Measurements from ENCODE around the gene DENND6B.
"Not testable (repeated sequence)": the region's sequence is repeated elsewhere in the genome, so short reads cannot be mapped to it uniquely, and the experiment has no call there.

Gene DENND6B

DNA sequence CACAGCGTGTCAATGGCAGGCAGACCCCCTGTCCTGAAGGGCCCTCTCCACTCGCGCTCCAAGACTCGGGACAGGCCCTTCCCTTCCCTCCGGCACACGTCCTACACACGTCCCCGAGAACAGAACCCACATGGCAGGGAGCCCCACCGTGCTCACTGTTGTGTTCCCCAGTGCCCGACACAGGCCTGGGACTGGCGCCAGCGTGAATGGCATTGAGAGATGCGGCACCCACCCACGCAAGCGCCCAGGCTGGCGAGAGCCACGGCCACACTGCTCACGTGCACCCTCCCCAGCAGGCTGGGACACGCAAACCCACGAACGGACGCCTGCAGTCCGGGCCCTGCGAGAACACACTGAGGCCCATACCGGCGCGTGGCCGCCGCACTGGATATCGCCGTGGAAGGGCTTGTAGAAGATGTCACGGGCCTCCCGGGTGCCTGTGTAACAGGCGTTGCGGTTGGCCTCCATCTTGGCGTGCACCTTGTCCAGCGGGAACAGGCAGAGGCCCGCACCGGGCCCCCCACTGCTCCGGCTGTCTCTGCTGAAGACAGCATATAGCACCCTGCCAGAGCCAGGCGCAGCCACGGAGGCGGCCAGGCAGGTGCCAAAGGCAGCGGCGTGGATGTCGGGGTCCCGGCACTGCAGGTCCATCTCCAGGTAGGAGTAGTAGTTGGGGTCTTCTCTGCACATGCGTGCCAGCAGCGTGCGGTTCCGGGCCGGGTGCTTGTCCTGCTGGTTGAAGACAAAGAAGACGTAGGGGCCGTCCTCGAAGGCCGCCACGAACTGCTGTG lies 37.5 kb downstream of the DENND6B start:
- DNase-seq (ENCODE audit: low read depth), result no peak

DNA sequence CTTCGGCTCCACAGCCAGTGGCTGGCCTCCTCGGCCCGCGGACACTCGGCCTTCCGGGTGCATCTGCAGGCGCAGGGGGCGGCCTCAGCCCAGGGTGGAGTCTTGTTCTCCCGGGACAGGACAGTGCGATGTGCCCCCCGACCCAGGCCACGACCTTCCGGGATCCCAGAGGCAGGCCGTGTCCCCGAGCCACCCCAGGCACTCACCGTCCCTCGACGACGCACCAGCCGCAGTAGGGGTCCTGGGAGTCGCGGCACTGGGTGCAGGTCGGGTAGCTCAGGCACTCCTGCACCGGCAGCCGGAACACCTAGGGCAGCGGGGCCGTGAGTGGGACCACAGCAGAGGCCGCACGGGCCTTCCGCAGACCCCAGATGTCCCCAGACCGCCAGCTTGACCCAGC lies 39.1 kb downstream of the DENND6B start:
- no peak for DNase-seq (ENCODE audit: low read depth)

DNA sequence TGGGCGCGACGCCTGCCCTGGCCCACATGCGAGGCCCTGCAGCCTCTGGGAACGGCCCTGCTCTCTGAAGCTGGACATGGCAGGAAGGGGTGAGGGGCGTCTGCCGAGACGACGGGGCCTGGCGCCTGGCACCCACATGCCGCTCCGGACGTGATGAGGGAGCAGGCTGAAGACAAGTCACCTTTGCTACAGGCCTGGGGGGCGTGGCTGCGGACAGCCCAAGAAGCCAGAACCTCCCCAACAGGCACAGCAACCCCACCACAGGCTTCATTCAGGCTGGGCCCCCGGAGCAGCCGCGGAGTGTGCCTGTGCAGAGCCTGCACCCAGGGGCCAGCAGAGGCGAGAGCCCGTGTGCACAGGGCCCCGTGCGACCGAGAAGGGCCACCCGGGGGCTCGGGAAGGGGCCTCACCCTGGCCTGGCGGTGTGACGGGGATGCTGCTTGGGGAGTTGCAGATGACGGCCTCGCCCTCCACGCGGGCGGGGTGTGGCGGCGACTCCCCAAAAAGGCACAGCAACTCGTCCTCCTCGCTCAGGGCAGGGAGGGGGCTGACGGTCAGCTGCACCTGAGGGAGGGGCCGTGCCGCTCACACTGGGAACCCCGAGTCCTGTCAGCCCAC lies 40.0 kb downstream of the DENND6B start:
- DNase-seq (ENCODE audit: low read depth), result no peak

DNA sequence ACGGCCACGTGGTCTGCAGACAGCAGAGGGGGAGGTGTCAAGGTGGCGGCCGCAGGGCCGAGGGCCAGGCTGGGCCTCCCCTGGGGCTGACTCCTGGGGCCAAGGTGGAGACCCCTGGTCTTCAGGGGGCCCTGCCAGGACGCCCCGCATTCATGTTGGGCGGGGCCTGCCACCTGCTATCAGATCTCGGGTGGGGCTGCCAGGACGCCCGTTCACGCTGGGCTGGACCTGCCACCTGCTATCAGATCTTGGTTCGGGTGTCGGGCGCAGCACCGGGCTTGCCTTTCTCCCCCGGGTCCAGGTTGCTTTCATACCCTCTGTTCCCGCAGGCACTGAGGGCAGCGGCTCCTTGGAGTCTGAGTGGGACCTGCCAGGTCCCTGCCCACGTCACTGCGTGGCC lies 40.5 kb downstream of the DENND6B start:
- DNase-seq (ENCODE audit: low read depth), result no peak

DNA sequence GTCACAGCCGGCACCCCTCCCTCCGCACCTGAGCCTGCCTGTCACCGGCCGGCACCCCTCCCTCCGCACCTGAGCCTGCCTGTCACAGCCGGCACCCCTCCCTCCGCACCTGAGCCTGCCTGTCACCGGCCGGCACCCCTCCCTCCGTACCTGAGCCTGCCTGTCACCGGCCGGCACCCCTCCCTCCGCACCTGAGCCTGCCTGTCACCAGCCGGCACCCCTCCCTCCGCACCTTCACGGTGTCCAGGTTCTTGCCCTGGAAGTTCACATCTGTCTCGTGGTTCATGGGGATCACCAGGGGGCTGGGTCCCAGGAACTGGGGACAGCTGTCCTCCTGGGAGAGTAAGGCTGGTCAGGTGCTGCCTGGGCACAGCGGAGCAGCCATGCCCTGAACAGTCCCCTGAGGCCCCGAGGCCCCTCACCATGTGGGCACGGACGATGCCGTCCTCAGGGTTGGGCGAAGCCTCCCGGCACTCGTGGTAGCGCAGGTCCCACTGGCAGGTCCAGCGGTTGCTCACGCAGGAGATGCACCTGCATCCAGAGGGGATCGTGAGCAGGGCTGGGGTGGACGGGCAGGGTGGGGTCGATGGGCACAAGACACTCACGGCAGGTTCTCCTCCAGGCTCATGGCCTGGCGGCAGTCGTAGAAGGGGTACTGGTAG lies 41.1 kb downstream of the DENND6B start:
- DNase-seq (ENCODE audit: low read depth), result no peak

DNA sequence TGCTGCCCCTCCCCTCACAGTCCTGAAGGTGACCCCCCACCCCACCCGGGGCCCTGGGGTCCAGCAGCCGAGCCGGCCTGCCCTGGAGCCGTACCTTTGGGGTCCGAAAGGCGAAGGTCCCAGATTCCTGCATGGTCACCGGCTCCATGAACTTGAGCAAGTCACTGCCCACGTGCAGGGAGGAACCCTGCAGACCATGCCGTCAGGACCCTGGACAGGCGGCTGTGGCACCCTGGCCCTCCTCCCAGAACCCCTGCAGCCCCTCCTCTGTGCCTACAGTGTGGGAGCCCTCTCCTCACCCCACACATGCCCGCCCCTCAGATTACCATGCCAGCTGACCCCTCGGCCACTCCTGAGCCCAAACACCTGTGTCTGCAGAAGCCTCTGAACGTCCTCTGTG lies 42.3 kb downstream of the DENND6B start:
- no peak for DNase-seq (ENCODE audit: low read depth)

DNA sequence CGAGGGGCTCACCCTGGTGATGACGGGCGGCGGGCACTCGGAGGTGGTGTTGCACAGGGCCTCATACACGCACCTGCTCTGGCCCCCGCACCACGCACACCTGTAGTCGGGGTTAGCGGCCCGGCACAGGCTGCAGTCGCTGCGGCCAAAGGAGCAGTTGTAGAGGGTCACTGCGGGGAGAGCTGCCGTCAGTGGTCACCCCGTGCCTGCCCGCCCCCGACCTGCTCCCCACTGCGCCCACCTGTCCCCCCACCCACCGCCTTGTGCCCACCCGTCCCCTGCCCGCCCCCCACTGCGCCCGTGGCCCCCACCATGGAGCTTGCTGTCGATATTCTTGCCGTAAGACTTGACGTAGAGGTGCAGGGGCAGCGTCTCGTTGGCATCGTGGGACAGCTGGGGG lies 43.0 kb downstream of the DENND6B start:
- no peak for DNase-seq (ENCODE audit: low read depth)

DNA sequence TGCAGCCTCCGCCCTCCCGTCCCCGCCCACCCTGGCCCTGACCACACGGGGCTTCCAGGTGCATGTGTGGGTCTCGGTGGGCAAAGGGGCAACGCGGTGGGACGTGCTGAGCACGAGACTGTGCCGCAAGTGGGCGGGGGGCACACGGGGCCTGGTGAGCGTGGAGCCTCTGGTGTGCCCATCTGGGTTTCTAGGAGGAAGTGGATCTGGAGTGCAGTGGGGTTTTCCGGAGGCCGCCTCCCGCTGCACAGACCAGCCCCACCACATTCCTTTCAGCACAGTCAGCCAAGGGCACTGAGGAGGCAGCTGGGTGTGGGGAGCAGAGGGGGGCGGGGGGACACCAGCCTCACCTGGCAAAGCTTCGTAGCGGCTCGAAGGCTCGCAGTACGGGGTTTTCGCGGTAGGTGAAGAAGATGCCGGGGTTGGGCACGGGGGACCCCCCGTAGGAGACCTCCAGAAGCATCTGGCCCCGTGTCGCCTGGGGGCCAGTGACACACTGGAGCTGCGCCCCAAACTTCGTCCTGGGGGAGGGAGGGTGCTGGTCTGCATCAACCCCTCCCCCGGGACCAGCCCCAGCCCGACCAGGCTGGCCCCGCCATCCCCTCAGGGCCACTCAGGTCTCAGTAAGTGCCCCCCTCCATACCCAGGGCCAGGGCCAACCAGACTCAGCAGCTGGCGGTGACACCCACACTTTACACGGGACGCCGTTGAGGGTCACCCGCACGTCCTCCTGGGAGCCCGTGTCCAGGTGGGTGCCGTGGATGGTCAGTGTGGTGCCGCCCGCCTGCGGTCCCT lies 44.3 kb downstream of the DENND6B start:
- DNase-seq (ENCODE audit: low read depth), result no peak

DNA sequence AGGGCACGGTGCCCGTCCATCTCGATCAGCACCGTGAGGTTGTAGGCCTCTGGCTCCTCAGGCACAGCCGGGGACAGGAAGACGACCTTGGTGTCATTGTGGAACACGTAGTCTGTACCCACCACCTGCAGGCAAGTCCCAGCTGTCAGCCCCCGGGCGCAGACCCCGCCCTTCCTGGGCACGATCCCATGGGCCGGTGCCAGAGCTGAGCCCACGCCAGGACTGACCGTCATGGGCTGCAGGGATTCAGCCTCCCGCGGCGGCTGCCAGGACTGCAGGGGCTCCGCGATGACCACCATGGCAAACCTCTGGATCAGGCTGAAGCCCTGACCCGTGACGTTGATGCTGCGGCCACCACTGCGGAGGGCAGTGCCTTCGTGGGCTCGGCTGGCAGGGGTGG lies 44.9 kb downstream of the DENND6B start:
- no peak for DNase-seq (ENCODE audit: low read depth)

DNA sequence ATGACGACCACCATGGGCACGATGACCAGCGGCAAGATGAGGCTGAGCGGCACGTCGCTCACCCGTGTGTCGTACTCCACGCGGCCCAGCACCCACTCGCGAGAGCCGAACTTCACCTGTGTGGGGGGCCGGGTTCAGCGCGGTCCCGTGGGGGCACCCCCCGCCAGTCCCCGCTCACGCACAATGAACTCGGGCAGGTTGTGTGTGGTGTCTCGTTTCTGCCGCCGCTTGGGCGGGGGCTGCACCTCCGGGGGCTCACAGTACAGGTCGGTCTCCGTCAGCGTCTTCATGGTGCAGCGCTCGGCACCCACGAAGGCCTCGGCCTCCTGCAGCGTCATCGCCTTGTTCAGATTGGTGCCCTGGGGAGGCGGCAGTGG lies 45.4 kb downstream of the DENND6B start:
- DNase-seq (ENCODE audit: low read depth), result no peak

DNA sequence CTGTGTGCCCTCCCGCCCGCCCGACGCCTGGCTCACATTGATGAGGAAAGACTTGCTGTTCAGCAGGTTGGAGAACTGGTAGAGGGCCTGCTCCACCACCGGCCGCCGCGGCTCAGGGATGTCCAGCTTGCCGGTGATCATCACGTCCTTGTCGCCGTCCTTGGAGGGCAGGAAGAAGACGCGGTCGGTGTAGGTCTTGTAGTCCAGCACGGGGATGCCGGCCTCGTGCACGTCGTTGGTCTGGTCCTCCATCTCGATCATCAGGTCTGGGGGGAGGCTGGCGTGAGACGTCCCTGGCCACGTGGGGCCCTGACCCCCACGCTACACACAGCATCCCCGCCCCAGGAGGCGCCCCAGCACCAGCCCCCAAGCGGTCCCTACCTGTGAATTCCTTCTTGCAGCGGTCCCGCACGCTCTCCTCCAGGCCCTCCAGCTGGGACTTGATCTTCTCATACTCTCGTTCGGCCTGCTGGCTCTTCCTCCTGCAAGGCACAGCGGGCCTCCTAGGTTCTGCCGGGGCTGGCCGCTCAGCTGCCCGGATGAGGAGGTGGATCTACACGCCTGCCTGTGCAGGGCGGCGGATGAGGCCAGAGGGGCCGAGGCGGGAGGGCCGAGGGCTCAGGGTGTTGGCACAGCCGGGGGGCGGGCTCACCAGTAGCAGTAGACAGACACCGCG lies 46.0 kb downstream of the DENND6B start:
- no peak for DNase-seq (ENCODE audit: low read depth)

DNA sequence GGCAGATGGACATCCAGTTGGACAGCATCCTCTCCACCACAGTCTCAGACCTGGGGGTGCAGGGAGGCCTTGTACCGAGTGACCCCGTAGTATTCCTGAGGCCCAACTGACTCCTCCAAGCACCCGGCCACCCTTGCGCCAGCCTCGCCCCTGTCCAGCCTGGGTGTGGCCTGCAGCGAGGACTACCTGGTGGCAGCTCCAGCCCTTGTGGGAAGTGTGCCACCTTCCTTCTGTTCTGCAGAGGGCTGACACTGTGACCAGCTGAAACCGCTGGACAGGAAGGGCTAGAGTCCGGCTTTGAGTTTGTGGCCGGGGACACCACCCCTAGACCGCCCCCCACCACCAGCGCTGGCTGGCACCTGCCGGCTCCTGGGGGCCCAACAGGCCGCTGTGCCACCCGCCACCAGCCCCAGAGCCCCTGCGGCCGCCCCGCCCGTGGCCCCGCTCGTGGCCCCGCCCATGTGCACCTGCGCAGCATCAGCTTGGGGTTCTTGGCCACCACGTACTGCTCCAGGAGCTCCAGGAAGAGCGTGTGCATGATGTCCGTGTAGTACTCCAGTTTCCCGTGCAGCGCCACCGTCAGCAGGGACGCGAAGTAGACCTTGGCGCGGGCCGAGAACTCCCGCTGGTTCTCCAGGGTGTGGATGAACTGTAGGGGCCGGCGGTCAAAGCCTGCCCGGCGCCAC lies 46.6 kb downstream of the DENND6B start:
- DNase-seq (ENCODE audit: low read depth), result no peak

DNA sequence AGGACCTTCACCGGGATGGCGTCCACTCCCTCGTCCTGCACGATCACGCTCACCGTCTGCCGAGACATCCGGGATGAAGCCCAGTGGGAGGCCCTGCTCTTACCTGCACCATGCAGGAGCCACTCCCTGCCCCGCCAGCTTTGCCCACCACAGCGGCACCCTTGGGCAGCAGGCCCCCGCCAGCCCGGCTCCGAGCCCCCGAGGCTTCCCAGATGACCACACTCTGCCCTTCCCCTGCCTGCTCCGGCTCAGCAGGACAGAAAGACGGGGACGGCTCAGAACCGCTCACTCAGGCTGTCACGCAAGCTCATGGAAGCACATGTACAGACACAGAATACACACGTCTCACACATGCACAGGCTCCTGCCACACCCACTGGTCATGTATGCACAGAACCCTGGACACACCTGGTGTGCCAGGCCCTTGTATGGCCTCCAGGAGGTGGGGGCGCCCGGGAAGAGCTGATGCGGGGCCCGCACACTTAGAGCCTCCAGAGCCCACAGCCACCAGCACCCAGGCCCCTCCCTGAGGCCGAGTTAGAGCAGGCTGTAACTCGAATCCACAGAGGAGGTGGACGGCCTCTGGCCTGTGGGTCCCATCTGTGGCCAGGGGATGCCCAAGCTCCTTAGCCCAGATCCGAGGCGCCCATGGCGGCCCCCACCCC lies 47.7 kb downstream of the DENND6B start:
- no peak for DNase-seq (ENCODE audit: low read depth)

DNA sequence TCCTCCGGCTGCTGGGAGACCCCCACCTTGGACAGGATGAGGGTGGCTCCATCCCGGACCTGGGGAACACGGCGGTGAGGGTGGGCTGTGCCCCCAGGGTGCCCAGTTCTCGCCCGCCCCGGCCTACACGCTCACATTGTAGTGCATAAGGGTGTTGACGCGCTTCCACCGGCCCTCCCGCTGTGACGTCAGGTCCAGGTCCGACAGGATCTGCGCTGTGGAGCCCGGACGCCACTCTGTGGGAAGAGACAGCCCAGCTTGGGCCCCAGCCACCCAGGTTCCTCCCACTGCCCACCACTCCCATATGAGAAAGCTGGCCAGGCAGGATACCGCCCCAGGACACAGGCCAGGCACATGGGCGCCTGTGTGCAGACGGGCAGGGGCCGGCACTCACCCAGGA lies 48.4 kb downstream of the DENND6B start:
- DNase-seq (ENCODE audit: low read depth), result no peak

DNA sequence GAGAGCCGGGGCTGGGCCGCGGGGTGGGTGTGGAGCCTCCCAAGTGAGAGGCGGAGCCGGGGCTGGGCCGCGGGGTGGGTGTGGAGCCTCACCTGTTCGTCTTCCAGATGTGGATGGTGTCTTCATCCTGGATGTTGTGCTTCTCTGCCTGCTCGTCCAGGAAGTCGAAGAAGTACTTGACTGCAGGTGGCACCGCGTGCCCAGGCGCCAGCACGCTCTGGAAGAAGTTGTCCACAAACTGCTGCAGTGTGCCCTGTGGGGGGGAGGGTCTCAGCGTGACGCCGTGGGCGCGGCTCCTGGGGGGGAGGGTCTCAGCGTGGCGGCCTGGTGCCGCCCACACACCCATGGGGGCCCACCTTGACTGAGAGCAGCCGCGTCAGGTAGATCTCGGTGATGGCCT lies 49.1 kb downstream of the DENND6B start:
- DNase-seq (ENCODE audit: low read depth), result no peak

DNA sequence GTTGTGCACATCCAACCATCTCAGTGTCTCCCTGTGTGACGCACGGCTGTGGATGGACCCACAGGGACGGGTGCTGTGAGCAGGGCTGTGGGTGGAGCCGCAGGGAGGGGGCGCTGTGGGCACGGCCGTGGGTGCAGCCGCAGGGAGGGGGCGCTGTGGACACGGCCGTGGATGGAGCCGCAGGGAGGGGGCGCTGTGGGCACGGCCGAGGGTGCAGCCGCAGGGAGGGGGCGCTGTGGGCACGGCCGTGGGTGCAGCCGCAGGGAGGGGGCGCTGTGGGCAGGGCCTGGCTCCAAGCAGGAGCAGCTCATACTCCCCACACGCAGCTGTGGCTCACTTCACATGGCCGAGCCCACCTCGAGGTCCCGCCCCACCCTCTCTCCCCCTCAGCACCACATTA lies 50.7 kb downstream of the DENND6B start:
- no peak for DNase-seq (ENCODE audit: low read depth)

DNA sequence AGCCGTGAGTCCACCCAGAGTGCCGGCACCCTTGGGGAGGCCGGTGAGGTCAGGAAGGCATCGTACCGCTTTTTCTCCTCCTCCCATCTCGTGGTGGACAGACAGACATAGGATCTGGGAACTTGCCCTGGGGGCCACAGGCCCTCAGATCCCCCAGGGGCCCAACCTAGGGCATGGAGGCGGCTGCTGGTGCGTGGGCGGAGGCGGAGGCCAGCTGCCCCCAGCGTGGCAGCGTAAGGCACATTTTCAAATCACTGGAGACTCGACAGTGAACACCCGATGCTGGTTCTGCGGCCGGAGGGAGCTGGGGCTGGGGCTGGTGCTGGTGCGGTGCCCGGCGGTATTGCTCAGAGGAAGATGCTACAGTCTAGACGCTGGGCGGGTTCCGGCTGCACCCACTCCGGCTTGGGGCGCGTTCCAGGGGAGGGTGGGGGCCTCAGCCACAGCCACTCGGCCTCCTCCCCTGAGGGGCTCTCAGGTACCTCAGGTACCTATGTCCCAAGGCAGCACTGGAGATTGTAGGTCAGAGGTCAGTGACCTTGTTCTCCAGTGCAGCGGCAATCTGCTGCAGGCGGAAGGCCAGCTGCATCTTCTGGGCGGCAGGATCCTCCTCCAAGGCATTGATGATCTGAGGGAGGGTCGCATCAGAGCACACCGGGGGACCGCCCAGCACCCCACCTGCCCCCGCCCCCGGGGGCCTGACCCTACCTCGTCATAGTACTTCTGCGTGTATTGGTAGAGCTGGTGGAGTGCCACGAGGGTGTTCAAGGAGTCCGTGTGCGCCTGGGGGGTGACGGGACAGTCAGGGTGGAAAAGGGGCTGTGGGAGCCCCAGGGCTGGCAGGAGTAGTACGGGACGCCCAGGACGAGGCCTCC lies 51.4 kb downstream of the DENND6B start:
- no peak for DNase-seq (ENCODE audit: low read depth)

DNA sequence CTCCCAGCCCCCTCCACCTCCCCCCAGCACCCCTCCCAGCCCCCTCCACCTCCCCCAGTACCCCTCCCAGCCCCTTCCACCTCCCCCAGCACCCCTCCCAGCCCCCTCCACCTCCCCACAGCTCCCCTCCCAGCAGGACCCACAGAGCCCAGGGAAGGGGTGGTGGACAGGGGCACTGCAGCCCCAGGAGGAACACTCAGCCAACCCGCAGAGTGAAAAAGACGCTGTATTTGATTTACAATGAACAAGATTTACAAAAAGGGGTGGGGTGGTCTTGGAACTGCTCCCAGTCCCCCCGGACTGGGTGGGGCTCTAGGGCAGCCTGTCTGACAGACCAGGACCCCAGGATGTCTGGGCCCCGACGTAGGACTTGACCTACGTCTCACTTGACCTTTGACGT lies 52.0 kb downstream of the DENND6B start:
- no peak for DNase-seq (ENCODE audit: low read depth)

DNA sequence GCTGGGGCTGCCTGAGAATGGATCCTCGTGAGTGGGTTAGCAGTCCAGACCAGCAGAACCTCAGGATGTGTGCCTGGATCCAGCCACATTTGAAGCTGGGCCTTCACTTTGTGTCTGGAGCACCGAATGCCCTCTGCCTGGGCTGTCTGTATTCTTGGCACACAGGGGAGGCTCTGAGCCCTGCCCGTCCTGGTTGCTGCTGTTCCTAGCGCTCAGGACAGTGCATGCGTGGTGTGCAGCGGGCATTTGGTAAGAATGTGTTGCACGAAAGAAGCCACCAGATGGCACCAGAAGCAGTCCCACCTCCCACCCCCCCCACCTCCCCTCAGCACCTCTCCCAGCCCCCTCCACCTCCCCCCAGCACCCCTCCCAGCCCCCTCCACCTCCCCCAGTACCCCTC lies 52.5 kb downstream of the DENND6B start:
- no peak for DNase-seq (ENCODE audit: low read depth)

DNA sequence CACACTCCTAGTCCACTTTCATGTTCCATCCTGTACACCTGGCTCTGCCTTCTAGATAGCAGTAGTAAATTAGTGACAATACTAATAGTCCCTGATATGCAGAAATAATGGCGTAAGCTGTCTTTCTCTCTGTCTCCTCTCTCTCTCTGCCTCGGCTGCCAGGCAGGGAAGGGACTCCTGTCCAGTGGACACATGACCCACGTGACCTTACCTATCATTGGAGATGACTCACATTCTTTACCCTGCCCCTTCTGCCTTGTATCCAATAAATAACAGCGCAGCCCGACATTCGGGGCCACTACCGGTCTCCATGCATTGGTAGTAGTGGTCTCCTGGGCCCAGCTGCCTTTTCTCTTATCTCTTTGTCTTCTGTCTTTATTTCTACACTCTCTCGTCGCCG lies 53.0 kb downstream of the DENND6B start:
- not testable (repeated sequence) for DNase-seq (ENCODE audit: low read depth)

Measured in GM04504 (cell line).